GM12801 (cell line): ENCODE results near the gene TUG1.

Experiments
- TF ChIP-seq, protein P1 (sequence below): IDR thresholded peaks from one replicate; pipeline ENCODE4 v1.5.1; 2011; ENCODE audit warnings: control low read depth; ENCODE audit not compliant: insufficient read length; ENCODE audit errors: extremely low read depth

TUG1 gene

DNA sequence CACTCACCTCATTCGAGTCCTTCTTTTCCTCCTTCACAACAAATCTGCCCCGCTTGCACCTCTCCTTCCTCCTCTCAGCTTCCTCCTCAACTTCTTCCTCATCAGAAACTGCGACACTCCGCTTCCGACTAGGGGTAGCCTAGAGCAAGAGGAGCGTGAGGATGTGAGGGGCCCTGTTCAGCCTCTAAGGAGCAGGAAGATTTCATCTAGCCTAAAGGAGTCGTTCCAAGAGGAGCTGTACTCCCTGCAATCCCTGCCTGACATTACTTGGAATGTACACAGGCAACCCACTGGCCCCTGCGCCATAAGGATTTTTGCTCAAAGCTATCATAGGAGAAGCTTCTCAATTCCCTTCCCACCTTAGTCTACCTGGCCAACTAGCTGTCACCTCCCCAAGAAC lies 35.0 kb upstream of the TUG1 start:
- TF ChIP-seq, protein P1, sequence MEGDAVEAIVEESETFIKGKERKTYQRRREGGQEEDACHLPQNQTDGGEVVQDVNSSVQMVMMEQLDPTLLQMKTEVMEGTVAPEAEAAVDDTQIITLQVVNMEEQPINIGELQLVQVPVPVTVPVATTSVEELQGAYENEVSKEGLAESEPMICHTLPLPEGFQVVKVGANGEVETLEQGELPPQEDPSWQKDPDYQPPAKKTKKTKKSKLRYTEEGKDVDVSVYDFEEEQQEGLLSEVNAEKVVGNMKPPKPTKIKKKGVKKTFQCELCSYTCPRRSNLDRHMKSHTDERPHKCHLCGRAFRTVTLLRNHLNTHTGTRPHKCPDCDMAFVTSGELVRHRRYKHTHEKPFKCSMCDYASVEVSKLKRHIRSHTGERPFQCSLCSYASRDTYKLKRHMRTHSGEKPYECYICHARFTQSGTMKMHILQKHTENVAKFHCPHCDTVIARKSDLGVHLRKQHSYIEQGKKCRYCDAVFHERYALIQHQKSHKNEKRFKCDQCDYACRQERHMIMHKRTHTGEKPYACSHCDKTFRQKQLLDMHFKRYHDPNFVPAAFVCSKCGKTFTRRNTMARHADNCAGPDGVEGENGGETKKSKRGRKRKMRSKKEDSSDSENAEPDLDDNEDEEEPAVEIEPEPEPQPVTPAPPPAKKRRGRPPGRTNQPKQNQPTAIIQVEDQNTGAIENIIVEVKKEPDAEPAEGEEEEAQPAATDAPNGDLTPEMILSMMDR = no peak

DNA sequence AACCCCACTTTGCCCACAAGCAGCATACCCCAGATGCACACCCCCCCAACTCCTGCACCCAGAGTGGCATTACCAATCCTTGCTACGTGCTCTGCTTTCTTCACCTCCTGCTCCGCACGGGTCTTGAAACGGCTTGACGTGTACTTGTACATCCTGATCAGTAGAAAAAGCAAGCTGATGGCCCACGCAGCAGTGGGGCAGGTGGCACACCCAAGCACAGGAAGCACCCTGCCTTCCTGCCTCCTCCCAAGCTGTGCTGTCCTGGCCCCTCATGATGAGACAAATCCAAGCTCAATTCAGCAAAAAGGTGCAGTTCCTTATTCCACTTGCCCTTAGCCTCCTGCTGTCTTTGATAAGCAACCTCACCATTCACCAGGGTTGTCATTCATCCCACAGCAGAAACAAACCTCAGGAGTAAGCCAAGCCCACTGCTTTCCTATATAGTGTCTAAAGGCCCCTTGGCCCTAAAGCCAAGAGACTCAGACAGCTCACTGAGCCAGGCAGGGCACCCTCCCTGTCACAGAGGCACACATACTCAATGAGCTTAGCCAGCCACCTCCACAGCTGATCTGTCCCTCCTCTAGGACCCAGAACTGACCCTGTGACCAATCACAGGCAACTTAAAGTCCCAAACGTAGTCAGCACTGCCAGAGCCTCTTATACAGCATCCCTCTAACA lies 28.2 kb upstream of the TUG1 start:
- TF ChIP-seq, protein P1 = no peak

DNA sequence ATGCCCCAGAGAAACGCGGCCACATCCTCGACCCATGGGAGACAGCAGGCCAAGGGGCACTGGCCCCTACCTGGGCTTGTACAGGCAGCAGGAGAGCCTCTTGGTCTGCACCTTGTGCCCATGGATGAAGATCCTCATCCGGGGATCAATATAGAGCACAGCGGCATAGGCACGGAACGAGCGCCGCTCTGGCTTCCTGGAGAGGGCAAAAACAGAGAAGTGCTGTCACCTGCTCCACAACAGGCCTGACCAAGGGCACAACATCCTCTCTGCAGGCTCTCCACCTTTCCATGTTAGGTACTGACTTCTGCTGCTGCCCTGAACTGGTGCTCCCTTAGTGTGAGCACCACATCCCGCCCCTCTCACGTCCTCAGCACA lies 27.7 kb upstream of the TUG1 start:
- TF ChIP-seq, protein P1 = no peak

DNA sequence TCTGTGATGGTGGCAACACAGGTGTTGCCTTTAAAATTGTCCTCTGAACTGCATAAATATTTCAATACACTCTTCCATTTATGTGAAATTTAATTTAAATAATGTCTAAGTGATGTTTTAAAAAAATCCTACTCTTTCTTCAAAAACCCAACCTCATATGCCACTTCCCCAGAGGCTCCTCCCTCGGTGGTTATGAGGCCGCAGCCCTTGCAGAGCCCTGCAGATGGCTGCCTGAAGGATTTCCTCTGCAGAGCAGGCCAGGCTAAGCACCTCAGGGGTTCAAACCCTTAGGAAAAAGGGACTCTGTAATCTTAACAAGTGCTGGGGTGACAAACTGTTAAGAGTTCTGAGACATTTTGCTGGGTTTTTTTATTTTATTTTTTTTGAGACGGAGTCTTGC lies 25.7 kb upstream of the TUG1 start:
- TF ChIP-seq, protein P1 = no peak

DNA sequence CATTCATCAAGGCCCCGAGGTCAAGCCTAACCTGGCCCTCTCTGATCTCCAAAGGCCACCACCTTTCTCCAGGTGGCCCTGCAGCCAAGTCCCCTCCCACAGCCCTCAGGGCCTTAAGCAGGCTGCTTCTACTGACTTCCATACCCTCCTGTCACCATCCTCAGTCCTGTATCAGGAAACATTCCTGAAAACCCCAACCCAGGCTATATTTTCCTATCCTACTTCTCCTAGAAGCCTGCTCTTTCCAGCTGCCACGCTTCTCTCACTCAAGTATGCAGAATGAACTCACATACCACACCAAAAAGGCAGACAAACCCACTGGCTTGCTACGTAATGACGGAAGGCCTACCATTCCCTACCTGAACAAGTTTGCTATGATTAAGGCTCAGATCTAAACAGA lies 24.1 kb upstream of the TUG1 start:
- TF ChIP-seq, protein P1 = no peak

DNA sequence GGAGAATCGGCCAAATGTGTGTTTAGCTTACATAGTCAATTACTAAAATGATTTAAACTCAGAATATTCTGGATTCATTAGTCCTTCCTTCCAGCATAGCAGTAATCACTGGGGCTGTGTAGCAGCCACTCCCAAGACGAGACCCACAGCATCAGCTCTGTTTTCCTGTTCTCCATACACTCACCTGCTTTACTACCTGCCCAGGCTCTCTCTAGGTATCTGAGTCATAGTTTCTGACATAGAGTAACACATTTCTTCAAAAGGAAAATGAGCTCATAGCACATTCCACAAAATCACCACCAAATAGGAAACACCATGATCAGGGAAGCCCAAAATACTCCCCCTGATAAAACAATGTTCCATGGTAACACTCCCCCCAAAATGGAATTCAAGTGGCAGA lies 23.4 kb upstream of the TUG1 start:
- TF ChIP-seq, protein P1 = no peak

DNA sequence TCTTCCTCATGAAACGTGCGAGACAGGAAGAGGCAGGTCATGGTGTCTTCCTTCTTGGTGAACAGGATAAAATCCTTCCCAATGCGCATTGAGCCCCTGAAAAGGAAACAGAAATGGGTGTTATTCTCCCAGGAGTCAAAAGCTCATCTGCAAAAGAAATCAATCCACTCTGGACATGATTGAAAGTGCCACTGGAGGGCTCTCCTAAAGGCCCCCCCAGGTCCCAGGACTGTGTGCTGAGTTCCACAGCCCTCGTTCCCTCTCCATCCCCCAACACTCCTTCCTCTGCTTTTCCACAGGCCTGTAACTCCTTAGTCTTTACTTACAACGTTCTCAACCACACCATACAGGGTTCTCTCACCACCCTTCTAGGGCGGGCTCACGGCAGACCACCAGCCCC lies 22.7 kb upstream of the TUG1 start:
- TF ChIP-seq, protein P1 = no peak
